Measurements from ENCODE around the gene C2orf15.

- TF ChIP-seq, protein P1, sequence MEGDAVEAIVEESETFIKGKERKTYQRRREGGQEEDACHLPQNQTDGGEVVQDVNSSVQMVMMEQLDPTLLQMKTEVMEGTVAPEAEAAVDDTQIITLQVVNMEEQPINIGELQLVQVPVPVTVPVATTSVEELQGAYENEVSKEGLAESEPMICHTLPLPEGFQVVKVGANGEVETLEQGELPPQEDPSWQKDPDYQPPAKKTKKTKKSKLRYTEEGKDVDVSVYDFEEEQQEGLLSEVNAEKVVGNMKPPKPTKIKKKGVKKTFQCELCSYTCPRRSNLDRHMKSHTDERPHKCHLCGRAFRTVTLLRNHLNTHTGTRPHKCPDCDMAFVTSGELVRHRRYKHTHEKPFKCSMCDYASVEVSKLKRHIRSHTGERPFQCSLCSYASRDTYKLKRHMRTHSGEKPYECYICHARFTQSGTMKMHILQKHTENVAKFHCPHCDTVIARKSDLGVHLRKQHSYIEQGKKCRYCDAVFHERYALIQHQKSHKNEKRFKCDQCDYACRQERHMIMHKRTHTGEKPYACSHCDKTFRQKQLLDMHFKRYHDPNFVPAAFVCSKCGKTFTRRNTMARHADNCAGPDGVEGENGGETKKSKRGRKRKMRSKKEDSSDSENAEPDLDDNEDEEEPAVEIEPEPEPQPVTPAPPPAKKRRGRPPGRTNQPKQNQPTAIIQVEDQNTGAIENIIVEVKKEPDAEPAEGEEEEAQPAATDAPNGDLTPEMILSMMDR (IDR thresholded peaks at IDR 0.05) = no peak
- no peak for TF ChIP-seq POLR2AphosphoS5 (IDR thresholded peaks at IDR 0.05; ENCODE audit: low read depth, low read length)
Measured at GRCh38 chr2:99153921-99154604, 12.6 kb downstream of the C2orf15 start.

Measured in Panc1 (cell line).